ENCODE data around the gene WASF3. TPM values are rescaled to one million over a fixed set of nuclear protein-coding genes. Genes with fewer than 3 reads are reported as not detected.

WASF3 gene
- total RNA-seq, 1 experiment from 2014 or later = 0.31 TPM

DNA sequence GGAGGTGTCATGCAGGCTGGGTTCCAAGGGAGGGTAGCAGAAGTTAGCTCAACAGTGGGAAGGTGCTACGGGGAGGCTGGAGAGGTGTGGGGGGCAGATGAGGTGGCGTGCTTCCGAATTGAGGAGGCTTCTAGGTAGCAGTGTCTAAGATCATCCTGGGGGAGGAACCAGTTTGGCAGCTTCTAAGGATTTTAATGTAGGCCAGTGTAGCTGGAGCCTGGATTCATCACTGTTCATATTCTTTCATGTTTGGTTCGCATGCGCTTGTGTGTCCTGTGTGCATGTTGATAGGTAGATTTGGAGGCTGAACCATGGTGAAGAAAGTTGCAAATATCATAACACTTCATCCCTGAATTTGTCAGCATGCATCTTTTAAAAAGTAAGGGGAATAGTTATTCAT lies 116.4 kb downstream of the WASF3 start:
- Histone ChIP-seq H4K20me1 (ENCODE audit: insufficient read depth) (no peaks in the 10 kb centered on the region), H3K4me1 (replicated peaks; ENCODE audit: insufficient read depth) (no peaks in the 10 kb centered on the region), H2AFZ (no peak overlapping the region), H3F3A (ENCODE audit: insufficient read depth, low read depth) (no peaks in the 10 kb centered on the region), H3K4me2 (no peak overlapping the region), H3K27ac (no peak overlapping the region), H3K4me3 (no peak overlapping the region), H3K36me3 (ENCODE audit: low read depth) (no peaks in the 10 kb centered on the region), H3K9me3 (ENCODE audit: insufficient read depth, low read depth) (no peaks in the 10 kb centered on the region), H3K27me3 (ENCODE audit: insufficient read depth, low read depth) (no peaks in the 10 kb centered on the region), H3K79me2 (ENCODE audit: low read depth) (no peaks in the 10 kb centered on the region), H3K9me2 (ENCODE audit: insufficient read depth) (no peaks in the 10 kb centered on the region)
- ChIA-PET CTCF (no interaction called here), POLR2A (ENCODE audit: unreplicated experiment) (no interaction called here)
- TF ChIP-seq EZH2 (IDR thresholded peaks at IDR 0.05; ENCODE audit: low read depth) = no peak
- TF ChIP-seq, protein P1, sequence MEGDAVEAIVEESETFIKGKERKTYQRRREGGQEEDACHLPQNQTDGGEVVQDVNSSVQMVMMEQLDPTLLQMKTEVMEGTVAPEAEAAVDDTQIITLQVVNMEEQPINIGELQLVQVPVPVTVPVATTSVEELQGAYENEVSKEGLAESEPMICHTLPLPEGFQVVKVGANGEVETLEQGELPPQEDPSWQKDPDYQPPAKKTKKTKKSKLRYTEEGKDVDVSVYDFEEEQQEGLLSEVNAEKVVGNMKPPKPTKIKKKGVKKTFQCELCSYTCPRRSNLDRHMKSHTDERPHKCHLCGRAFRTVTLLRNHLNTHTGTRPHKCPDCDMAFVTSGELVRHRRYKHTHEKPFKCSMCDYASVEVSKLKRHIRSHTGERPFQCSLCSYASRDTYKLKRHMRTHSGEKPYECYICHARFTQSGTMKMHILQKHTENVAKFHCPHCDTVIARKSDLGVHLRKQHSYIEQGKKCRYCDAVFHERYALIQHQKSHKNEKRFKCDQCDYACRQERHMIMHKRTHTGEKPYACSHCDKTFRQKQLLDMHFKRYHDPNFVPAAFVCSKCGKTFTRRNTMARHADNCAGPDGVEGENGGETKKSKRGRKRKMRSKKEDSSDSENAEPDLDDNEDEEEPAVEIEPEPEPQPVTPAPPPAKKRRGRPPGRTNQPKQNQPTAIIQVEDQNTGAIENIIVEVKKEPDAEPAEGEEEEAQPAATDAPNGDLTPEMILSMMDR (conservative IDR thresholded peaks at IDR 0.05) = no peak
- BruUV-seq (replicated peaks) = no TSS peak
- intact Hi-C loops (cut with micrococcal nuclease; ENCODE audit: unreplicated experiment) = no loop called here
- no peak for DNase-seq

DNA sequence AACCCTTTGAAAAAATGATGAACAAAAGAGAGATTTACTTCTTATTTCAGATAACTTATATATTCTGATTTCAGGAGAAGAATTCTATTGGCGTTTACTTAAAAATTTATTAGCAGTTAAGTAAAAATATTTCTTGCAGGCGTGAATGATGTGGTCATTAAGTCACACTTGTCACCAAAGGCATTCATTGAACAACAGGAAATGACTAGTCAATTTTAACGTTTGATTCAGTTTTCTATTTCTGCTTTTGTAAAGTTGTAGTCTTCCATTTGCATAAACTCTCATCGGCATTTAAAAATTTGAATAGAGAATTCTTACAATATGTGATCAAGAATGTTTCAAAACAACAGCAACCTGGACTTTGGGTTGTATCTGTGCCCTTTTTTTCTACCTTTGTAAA lies 119.7 kb downstream of the WASF3 start:
- ChIA-PET POLR2A (ENCODE audit: unreplicated experiment) (no interaction called here), CTCF (no interaction called here)
- Histone ChIP-seq H4K20me1 (ENCODE audit: insufficient read depth) (no peaks in the 10 kb centered on the region), H3K36me3 (ENCODE audit: low read depth) (no peaks in the 10 kb centered on the region), H3K9me3 (ENCODE audit: insufficient read depth, low read depth) (no peaks in the 10 kb centered on the region), H3F3A (ENCODE audit: insufficient read depth, low read depth) (no peaks in the 10 kb centered on the region), H2AFZ (no peak overlapping the region), H3K27ac (no peak overlapping the region), H3K4me2 (no peak overlapping the region), H3K27me3 (ENCODE audit: insufficient read depth, low read depth) (no peaks in the 10 kb centered on the region), H3K9me2 (ENCODE audit: insufficient read depth) (no peaks in the 10 kb centered on the region), H3K79me2 (ENCODE audit: low read depth) (no peaks in the 10 kb centered on the region), H3K4me3 (no peak overlapping the region), H3K4me1 (replicated peaks; ENCODE audit: insufficient read depth) (no peaks in the 10 kb centered on the region)
- BruUV-seq (replicated peaks) = no TSS peak
- TF ChIP-seq EZH2 (IDR thresholded peaks at IDR 0.05; ENCODE audit: low read depth) = no peak
- TF ChIP-seq, protein P1 (conservative IDR thresholded peaks at IDR 0.05) = no peak
- DNase-seq = no peak
- intact Hi-C loops (cut with micrococcal nuclease; ENCODE audit: unreplicated experiment) = no loop called here

DNA sequence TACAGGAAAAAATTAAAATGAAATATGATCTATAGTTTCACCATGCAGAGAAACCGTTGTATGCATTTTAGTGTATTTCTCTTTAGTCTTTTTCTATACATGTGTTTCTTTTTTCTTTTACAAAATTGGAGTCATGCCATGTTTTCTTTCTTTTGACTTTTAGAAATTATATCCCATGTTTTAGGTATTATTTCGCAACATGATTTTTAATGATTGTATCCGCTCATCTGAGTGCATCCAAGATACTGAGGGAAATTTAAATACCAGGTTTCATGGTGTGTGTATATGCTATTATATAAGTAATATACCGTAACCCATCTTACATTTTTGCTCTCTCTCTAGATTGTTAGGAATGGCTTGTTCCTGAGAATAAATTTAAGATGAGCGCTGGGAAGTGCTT lies 120.8 kb downstream of the WASF3 start:
- Histone ChIP-seq H2AFZ (no peak overlapping the region), H3F3A (ENCODE audit: insufficient read depth, low read depth) (no peaks in the 10 kb centered on the region), H3K9me2 (ENCODE audit: insufficient read depth) (no peaks in the 10 kb centered on the region), H3K27me3 (ENCODE audit: insufficient read depth, low read depth) (no peaks in the 10 kb centered on the region), H3K36me3 (ENCODE audit: low read depth) (no peaks in the 10 kb centered on the region), H3K9me3 (ENCODE audit: insufficient read depth, low read depth) (no peaks in the 10 kb centered on the region), H3K79me2 (ENCODE audit: low read depth) (no peaks in the 10 kb centered on the region), H3K4me2 (no peak overlapping the region), H4K20me1 (ENCODE audit: insufficient read depth) (no peaks in the 10 kb centered on the region), H3K27ac (no peak overlapping the region), H3K4me3 (no peak overlapping the region), H3K4me1 (replicated peaks; ENCODE audit: insufficient read depth) (no peaks in the 10 kb centered on the region)
- TF ChIP-seq, protein P1 (conservative IDR thresholded peaks at IDR 0.05) = no peak
- TF ChIP-seq EZH2 (IDR thresholded peaks at IDR 0.05; ENCODE audit: low read depth) = no peak
- BruUV-seq (replicated peaks) = no TSS peak
- intact Hi-C loops (cut with micrococcal nuclease; ENCODE audit: unreplicated experiment) = no loop called here
- ChIA-PET CTCF (no interaction called here), POLR2A (ENCODE audit: unreplicated experiment) (no interaction called here)
- no peak for DNase-seq
